GM12872 (cell line): ENCODE data around the gene SBF2.
A peak's percentile ranks its signal among the peaks of the same experiment; 100 is the strongest.

Experiments used
- TF ChIP-seq, protein P1 (sequence below): IDR thresholded peaks from 3 replicates; pipeline ENCODE4 v1.5.1; 2011; ENCODE audit warnings: low read depth, mild to moderate bottlenecking, low read length, moderate library complexity; ENCODE audit not compliant: insufficient read depth

Gene SBF2

GRCh38 chr11:9862981-9863380, 431.0 kb downstream of the SBF2 start:
- TF ChIP-seq, protein P1, sequence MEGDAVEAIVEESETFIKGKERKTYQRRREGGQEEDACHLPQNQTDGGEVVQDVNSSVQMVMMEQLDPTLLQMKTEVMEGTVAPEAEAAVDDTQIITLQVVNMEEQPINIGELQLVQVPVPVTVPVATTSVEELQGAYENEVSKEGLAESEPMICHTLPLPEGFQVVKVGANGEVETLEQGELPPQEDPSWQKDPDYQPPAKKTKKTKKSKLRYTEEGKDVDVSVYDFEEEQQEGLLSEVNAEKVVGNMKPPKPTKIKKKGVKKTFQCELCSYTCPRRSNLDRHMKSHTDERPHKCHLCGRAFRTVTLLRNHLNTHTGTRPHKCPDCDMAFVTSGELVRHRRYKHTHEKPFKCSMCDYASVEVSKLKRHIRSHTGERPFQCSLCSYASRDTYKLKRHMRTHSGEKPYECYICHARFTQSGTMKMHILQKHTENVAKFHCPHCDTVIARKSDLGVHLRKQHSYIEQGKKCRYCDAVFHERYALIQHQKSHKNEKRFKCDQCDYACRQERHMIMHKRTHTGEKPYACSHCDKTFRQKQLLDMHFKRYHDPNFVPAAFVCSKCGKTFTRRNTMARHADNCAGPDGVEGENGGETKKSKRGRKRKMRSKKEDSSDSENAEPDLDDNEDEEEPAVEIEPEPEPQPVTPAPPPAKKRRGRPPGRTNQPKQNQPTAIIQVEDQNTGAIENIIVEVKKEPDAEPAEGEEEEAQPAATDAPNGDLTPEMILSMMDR: no peak

DNA sequence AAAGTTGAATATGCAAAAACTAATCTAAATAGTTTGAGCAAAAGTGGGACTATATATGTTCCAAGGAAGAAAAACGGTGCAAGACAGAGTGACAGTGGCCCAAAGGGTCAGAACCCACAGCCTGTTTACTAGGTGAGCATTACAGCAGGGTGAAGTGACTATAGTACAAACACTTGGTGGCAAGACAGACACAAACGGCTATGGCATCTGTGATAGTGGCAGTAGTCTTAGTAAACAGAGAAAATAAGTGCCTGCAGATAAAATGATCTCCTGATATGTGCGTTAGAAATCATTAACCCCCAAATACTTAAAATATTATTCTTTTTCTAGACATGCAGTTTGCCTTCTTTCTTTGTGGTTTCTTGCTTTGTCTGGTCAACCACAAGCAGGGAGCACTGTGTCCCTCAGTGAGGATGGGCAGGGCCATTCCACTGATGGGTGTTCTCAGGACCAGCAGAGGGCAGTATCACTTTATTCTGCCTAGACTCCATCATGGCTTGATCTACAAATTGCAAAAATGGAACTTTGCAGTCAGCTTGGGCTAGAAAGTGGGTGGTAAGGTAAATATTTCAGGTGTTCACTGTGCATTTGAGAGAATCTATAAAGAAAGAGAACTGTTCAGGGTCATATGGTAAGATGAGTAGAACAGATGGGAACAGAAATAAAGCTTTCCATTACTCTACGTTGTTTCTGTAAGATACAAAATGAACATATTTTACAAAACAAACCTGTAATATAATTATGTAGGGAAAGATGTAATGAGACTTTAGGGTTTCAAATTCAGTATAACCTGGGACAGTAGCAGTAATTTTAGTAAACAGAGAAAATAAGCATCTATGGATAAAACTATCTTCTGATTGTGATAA, 431.9 kb downstream of the SBF2 start:
- TF ChIP-seq, protein P1: peak; percentile 86

DNA sequence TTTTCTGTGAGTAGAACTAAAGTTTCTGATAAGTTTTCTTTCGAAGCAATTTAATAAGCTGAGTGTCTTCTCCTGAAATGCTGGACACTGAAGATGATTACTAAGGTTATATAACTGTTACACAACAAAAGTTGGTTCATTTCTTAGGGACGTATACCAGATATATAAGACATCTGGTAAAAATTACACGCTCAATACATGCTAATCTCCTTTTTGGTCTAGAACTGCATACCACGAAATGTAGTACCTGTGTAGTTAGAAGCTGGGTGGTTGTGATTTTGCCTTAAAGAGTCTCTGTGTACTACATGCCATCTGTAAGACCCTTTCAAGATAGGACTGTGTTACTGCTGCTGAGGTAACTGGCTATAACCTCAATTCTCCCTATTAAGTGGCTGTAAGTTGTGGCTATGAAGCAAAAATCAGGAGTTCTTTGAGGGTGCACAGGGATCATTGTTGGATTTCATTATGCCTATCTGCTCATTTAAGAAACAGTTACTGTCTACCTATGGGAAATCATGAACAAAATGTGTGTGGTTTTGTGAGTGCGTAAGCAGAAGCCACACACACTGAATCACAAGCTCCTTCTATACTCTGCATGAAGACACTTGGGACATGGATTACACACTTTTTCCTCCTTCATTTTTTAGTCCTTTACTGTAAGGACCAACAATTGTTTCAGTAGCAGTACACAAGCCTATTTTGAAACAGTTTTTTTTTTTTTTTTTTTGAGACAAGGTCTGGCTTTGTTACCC, 434.3 kb downstream of the SBF2 start:
- TF ChIP-seq, protein P1: no peak

- TF ChIP-seq, protein P1: no peak
Measured at GRCh38 chr11:9858822-9859221, 435.2 kb downstream of the SBF2 start.

DNA sequence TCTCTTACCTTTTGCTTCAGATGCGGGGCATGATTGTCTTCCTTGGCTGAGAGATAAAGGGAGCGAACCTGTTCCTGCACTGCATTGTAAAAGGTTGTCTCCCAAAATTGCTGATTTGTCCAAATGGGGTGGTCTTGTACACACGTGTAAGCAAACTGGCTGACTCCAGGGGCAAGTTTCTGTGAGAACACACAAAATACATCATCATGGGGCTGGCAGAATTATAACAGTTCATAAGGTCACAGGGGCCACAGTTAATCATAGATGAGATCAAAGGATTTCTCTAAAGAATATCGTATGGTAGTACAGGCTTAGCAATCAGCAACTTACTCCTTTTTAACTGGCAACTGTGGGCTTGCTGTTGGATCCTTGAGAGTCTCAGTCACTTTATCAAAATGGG, 435.8 kb downstream of the SBF2 start:
- TF ChIP-seq, protein P1: no peak

GRCh38 chr11:9855579-9856287, 438.3 kb downstream of the SBF2 start:
- TF ChIP-seq, protein P1: no peak
